HG02759 (cell line): Measurements from ENCODE around the gene COG2.
"Not testable (repeated sequence)": the region's sequence is repeated elsewhere in the genome, so short reads cannot be mapped to it uniquely, and the experiment has no call there.

ENCODE experiments used
- ATAC-seq: cut with Tn5 transposase; IDR thresholded peaks from one replicate; pipeline ENCODE4 v1.9.1; 2021; ENCODE audit warnings: mild to moderate bottlenecking, moderate library complexity; ENCODE audit not compliant: unreplicated experiment

Gene COG2

DNA sequence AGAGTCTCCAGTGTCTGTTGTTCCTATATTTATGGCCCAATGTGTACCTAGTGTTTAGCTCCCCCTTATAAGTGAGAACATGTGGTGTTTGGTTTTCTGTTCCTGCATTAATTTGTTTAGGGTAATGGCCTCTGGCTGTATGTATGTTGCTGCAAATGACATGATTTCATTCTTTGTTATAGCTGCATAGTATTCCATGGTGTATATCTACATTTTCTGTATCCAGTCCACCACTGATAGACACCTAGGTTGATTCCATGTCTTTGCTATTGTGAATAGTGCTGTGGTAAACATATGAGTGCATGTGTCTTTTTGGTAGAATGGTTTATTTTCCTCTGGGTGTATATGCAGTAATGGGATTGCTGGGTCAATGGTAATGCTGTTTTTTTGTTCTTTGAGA is 56.7 kb downstream of the COG2 start:
- not testable (repeated sequence) for ATAC-seq

DNA sequence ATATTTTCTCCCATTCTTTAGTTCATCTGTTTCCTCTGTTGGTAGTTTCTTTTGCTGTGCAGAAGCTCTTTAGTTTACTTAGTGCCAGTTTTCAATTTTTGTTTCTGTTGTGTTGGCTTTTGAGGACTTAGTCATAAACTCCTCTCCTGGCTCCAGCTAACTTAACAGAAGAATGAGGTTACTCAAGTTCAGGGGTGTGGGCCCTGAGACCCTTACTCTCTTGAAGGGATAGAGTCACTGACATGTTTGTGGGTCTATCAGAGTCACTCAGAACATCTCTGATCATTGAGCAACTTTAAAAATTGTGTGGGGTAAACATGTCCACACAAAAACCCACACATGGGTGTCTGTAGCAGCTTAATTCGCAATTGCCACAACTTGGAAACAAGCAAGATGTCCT is 57.4 kb downstream of the COG2 start:
- ATAC-seq, result no peak

DNA sequence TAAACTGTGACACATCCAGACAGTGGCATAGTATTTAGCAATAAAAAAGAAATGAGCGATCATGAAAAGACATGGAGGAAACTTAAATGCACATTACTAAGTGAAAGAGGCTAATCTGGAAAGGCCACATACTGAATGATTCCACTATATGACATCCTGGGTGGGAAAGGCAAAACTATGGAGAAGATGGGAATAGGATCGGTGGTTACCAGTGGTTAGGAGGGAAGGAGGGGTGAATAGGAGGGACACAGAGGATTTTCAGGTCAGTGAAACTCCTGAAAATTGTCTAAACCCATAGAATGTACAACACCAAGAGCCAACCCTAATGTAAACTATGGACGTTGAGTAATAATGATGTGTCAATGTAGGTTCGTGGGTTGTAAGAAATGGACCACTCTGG is 57.9 kb downstream of the COG2 start:
- no peak for ATAC-seq

DNA sequence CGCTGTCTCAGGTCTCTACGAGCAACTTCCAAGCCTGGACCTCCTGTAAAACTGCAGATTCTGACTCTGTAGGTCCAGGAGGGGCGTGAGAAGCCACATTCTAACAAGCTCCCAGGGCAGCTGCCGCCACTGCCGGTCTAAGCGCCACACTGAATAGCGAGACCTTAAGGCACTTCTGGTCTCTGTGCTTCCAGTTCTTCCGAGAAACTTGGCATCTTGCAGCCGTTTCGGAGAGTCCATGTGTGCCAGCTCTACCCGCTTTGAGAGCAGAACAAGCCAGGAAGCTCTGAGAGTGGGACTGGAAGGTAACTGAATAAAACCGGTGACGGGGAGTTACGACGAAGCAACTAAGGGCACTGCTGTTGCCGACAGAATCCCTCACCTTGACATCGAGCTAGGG is 59.2 kb downstream of the COG2 start:
- ATAC-seq, result no peak

DNA sequence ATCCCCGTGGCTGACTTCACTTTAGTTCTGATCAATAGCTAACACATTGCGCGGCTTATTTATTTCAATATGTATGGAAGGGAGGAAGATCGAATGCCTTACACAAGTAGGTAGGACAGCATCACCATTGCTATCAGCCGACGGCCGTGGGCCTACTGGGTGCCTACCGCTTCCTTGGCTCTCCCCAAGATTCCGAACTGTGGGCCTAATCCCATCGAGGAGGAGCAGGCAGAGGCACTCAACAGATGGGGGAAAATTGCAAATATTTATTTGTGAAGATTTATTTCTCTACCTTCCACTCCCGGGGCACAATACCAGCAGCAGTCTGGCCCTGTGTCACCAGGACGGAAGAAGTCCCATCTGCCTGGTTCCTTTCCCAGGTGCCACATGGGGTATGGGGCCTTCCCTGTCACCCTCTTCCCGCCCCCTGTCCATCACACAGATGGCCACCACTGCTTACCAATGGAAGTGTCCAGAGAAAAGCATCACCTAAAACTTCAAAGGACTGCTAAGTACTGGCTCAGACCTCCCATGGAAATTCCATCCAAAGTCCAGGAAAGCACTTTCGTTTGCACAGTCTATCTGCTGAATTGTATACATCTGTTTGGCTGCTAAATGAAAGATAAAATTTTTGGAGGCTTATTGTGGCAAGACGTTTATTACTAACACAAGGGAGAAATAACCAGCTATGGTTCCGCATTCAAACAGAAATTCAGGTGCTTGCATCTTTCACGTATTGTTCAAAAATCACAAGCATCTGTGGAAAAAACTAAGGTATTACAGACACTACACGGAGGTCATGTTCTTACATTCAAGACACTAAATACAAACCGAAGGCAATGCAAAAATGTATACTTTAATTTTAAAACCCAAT is 59.9 kb downstream of the COG2 start:
- no peak for ATAC-seq

DNA sequence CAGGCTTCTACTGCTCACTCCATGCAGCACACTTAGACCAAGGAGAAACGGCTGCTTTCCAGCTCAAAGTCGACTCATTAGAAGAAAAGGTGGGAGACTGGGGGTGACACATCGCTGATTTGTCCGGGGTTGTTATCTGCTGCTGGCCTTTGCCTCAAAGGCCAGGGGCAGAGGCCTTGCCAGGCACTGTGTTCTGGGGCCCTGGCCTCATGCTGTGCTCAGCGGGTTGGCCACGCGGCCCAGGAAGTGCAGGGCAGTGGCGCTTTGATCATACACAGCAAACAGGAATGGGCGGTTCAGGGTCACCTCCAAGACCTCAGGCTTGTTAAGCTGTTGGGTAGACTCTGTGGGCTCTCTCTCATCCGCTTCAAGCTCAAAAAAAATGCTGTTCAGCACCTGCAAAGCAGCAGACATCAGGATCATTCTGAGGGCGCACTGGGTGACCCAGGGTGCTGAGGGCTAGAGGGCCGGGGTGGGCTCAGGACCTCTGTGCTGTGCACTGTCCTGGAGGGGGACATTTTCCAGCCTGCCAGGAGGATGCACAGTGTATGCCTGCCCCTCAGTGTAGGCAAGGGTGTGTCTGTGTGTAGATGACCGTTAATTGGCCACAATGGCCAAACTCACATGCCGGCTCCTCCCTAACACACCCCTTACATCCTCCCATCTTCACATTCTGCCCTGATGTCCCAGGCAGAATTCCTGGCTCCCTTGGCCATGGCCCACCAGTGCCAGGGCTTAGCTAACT is 60.8 kb downstream of the COG2 start:
- no peak for ATAC-seq

DNA sequence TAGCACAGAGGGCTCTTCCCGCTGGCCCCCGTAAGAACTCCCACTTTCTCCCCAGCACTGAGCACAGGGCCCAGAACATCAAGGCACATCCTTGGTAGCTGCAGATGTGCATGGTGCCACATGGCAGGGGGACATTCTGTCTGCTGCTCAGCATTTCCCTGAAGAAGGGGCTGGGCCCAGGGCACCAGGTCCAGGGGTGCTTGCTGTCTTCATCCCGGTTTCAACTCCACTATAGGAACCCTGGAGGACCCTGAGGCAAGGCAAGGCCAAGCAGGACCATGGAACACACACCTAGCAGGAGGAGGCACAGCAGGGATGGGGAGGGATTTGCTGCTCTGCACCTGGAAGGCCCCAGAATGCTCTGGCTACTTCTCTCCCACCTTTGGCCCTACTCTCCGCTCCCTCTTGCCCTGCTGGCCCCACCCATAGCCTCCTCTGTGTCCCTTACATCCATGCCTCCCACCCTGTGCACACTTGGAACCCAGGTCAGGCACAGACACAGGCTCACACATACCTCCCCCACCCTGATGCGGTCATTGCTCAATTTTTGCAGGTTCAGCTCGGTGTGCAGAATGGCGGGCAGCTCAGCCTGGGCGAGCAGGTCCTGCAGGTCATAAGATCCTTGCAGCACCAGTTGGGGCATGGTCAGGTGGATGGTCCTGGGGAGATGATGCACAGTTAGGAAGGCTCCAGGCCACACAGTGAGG is 61.6 kb downstream of the COG2 start:
- ATAC-seq, result no peak

DNA sequence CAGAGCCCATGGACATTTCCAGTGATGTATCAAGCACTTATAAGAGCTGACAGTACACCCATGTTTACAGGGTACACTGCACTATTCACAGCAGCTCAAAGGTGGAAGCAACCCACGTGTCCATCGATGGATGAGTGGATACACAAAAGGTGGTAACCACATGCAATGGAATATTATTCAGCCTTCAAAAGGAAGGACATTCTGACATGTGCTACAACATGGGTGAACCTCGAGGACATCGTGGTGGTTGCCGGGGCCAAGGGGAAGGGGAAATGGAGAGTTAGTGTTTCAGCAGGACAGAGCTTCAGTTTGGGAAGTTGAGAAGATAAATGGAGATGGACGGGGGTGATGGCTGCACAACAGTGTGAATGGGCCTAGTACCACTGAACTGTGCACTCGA is 62.5 kb downstream of the COG2 start:
- no peak for ATAC-seq

DNA sequence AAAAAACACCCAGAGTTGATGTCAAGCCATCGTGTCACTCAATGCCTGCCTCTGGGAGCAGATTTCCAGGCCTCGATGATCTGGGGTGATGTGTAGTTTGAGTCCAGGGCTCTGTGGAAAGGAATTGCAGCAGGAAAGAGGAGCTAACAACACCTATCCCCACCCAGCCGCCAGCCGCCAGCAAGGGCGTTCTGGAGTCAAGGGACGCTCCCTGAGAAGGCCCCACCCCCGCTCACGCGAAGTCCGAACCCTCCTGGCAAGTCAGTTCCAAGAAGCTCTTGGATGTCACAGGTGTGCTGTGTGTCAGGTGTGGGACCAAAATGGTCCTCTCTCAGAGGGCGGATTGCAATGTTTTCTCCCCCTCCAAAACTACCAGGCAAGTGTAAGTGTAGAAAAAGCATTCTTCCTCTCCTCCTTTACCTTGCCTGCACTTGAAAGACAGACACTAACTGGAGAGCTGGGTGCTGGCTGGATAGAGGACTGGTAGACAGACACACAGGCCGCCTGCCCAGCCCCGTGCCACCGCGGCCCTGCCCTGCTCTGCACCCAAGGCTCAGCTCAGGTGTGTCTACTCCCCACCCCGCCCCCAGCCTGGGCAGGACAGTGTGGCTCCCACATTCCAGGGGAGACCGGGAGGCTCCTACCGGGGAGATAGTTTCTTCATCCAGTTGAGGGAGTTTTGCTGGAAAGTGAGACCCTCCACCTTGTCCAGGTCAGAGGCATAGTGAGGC is 63.2 kb downstream of the COG2 start:
- no peak for ATAC-seq

DNA sequence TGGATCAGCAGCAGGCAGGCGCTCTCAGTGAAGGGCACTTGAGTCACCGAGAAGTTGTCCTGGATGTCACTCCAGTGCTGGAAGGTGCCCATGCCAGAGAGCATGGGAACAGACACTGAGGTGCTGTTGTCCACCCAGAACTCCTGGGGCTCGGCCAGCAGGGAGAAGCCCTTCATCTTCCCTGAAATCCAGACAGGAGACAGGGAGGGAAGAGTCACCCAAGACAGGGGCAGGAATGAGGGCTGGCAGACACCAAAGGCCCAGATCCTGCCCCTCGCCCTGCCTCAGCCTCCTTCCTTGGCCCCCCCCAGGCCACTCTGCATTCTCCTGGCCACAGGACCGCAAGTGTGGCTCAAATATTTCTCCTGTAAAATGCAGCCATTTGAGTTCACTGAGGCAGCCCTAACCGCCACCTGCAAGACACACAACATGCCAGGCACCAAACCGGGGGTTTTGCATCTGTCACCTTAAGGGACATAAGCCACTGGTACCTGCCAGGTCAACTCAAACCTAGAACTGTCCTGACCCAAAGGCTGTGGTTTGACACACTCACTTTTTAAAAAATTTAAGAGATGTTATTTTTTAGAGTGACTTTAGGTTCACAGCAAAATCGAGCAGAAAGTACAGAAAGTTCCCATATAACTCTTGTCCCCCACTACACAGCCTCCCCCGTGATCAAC is 63.9 kb downstream of the COG2 start:
- ATAC-seq, result no peak

DNA sequence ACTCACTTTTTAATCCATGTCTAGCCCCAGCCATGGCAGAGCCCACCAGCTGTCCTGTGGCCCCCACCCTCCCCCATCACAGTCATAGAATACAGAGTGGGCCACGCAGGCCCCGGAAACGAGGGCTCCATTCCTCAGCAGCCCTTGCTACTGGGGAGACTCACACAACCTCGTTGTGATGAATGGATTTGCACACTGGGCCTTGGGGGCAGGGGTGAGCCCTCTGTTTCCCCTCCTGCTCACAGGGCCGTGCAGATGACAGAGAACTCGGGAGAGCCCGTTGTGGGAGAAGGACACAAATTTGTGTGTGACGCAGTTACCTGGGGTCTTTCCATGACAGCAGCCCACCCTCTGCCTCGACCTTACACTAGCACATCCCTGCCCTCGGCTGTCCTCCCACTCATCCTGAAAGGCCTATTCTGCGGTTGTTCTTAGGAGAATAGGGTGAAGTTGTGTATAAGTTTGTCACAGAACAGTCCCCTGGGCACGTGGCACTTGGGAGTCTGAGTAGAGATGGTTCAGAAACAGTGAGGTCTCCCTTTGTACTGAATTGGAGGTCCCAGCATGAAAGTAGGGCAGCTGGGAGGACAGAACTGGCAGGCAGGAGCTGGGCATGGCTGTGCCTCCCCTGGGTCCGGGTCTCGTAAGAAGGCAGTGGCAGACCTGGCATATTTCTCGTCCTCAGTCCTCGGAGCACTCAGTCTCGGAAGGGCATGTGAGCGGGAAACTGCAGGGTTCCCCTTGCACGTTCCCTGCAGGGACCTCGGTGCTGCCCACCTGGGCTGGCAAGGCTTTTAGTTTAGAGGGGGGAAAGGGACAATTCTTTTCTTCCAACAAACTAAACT is 64.8 kb downstream of the COG2 start:
- ATAC-seq, result no peak

DNA sequence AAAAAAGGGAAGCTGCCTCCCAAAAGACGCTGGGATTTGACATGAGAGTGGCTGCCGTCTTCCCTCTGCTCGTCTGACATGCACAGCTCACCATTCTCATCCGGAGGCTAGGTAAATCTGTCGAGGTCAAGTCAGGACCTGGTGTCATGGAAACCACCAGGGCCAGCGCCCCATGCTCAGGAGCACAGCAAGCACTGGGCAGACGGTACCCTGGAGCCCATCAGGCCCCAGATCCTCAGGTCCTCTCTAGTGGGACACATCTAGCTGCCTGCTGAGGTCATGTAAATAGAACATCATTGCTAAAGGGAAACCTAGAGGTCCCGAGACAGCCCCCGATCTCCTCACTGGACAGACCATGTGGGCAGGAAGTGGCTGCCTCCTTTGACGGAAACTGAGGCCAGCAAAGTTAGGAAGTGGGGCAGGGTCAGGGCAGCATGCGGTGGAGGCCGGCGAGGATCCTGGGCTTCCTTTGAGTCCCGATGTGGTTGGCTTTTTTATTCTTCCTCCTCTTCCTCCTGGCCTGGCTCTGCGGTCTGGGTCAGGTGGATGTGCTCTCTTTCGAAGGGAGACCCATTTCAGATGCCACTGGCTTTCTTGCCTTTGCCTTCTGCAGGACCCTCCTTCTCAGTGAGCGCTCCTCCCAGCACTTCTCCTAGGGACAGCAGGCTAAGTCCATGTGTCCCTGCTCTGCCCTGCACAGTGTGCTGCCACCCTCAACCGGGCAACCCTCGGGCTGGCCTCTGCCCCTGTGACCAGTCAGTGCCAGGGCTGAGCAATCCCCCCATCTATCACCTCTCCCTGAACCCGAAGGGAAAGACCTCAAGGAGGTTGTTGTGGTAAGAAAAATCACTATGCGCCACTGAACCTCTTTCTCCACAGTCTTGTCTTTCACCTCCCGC is 65.7 kb downstream of the COG2 start:
- ATAC-seq, result no peak

DNA sequence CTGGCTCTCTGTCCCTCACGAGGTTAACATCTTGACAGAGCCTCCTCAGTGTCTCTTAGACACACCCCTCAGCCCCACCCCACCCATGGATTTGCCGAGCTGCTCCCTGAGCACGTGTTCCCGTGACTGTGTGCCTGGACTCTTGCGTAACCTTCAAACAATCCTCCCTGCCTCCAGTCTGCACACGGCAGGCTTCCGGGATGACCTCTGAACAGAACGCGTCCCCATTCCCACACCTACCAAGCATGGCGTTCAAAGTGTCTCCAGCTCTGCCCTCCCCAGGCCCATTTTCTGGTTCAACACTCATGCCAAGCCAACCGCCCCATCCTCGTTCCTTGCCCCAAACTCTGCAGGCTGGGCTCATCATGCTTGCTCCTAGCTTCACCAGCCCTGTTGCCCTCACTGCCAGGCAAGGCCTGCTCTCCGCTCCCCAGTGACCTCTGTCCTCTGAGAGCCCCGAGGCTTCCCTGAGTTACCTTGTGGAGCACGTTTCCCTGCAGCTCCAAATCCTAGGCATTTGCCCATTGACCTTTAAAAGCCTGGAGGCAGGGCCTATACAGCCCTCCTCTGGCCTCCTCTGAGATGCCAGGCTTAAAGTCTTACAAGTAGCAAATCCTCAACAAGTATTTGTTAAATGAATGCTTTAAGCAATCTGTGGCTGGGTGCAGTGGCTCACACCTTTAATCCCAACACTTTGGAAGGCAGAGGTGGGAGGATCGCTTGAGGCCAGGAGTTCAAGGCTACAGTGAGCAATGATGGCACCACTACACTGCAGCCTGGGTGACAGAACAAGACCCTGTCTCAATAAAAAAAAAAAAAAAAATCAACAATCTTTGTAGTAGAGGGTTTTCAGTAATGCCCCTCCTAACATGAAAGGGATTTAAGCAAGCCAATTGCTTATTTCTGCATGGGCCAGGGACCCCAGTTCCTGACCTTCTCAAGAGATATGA is 66.6 kb downstream of the COG2 start:
- no peak for ATAC-seq

DNA sequence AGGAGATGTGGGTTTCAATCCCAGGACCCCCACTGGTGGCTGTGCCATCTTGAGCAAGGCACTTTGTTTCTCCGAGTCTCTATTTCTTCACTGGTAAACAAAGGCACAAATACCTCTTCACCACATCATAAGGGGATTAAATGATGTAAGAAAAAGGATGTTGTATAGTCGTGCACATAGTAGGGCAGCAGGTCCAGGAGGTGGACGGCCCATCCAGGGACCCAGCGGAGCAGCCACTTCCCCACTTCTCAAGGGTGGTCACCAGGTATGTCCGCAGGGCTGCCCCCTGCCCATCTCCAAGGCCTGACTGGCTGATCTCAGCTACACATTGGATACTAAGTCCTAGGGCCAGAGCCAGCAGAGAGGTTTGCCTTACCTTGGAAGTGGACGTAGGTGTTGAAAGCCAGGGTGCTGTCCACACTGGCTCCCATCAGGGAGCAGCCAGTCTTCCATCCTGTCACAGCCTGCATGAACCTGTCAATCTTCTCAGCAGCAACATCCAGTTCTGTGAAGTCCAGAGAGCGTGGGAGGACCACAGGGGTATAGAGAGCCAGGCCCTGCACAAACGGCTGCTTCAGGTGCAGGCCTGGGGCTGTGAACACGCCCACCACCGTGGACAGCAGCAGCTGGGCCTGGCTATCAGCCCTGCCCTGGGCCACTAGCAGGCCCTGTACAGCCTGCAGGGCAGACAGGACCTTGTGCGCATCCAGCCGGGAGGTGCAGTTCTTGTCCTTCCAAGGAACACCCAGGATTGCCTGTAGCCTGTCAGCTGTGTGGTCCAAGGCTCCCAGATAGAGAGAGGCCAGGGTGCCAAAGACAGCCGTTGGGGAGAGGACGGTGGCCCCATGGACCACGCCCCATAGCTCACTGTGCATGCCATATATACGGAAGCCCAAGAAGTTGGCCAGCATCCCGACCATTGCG is 67.6 kb downstream of the COG2 start:
- no peak for ATAC-seq

DNA sequence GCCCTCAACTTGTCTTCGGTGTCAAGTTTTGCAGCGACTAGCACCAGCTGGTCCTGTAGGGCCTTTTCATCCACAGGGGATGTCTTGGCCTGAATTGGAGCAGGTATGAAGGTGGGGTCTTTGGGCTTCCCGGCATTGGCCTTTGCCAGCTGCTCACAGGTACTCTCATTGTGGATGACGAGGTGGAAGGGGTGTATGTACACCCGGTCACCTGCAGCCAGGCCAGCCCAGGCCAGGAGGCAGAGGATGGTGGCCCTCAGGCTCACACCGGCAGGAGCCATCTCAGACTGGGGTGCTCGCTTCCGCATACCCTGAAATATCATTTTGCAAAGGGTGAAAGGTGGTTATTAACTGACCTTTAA is 68.2 kb downstream of the COG2 start:
- ATAC-seq, result no peak

DNA sequence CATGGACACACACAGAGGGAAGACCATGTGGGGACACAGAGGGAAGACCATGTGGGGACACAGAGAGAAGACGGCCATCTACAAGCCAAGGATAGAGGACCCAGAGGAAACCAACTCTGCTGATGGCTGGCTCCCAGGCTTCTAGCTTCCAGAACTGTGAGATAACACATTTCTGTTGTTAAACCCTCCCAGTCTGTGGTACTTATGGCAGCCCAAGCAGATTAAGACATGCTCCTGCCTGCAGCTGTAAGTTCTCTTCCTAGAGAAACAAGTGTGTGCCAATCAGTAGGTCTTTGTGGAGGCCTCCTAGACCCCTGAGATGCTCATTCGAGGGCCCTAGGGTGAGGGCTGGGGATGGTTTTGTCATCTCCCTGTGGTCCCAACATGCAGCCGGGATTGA is 69.0 kb downstream of the COG2 start:
- no peak for ATAC-seq
